ENCODE results near the gene SSRP1.

GRCh38 chr11:57324886-57325734 is 10.6 kb downstream of the SSRP1 start, which contains the start of gene TNKS1BP1:
- no peak for TF ChIP-seq EZH2phosphoT487 (IDR thresholded peaks at IDR 0.05; ENCODE audit: borderline replicate concordance)
- TF ChIP-seq, protein P1, sequence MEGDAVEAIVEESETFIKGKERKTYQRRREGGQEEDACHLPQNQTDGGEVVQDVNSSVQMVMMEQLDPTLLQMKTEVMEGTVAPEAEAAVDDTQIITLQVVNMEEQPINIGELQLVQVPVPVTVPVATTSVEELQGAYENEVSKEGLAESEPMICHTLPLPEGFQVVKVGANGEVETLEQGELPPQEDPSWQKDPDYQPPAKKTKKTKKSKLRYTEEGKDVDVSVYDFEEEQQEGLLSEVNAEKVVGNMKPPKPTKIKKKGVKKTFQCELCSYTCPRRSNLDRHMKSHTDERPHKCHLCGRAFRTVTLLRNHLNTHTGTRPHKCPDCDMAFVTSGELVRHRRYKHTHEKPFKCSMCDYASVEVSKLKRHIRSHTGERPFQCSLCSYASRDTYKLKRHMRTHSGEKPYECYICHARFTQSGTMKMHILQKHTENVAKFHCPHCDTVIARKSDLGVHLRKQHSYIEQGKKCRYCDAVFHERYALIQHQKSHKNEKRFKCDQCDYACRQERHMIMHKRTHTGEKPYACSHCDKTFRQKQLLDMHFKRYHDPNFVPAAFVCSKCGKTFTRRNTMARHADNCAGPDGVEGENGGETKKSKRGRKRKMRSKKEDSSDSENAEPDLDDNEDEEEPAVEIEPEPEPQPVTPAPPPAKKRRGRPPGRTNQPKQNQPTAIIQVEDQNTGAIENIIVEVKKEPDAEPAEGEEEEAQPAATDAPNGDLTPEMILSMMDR (conservative IDR thresholded peaks at IDR 0.05; ENCODE audit: low read length) = no peak

Measured in Loucy (cell line).